Parathyroid adenoma (tissue), 2 donors: ENCODE measurements around the gene HELT.

ENCODE experiments used
- H2AFZ ChIP-seq: fragments of 300-600 bp; sonication (generic); one replicate; pipeline ENCODE4 v1.7.0; 2017; ENCODE audit warnings: antibody characterized with exemption, mild to moderate bottlenecking
- H3K27ac ChIP-seq: fragments of 300-600 bp; sonication (generic); one replicate; pipeline ENCODE4 v1.7.0; 2017
- H3K27me3 ChIP-seq: fragments of 300-600 bp; sonication (generic); one replicate; pipeline ENCODE4 v1.7.0; 2017; ENCODE audit warnings: low read length; ENCODE audit not compliant: control insufficient read depth, insufficient read depth
- H3K36me3 ChIP-seq: fragments of 300-600 bp; sonication (generic); one replicate; pipeline ENCODE4 v1.7.0; 2017; ENCODE audit warnings: low read length; ENCODE audit not compliant: control insufficient read depth, insufficient read depth
- H3K4me1 ChIP-seq: fragments of 300-600 bp; sonication (generic); one replicate; pipeline ENCODE4 v1.7.0; 2017; ENCODE audit warnings: control low read depth
- H3K4me2 ChIP-seq: fragments of 300-600 bp; sonication (generic); one replicate; pipeline ENCODE4 v1.7.0; 2017; ENCODE audit warnings: low read length
- H3K4me3 ChIP-seq: fragments of 300-600 bp; sonication (generic); one replicate; pipeline ENCODE4 v1.7.0; 2017; ENCODE audit warnings: low read depth, low read length
- H3K79me2 ChIP-seq: fragments of 300-600 bp; sonication (generic); one replicate; pipeline ENCODE4 v1.7.0; 2017; ENCODE audit warnings: control low read depth
- H3K9ac ChIP-seq: fragments of 300-600 bp; sonication (generic); one replicate; pipeline ENCODE4 v1.7.0; 2017; ENCODE audit warnings: mild to moderate bottlenecking
- H3K9me3 ChIP-seq: fragments of 300-600 bp; sonication (generic); one replicate; pipeline ENCODE4 v1.7.0; 2017; ENCODE audit warnings: low read length; ENCODE audit not compliant: control insufficient read depth
- CTCF ChIP-seq: fragments of 300-600 bp; sonication (generic); IDR thresholded peaks from one replicate; pipeline ENCODE4 v1.7.0; 2017; ENCODE audit warnings: antibody characterized with exemption, mild to moderate bottlenecking
- donor health status: primary hyperparathyroidism.

HELT gene

GRCh38 chr4:185061610-185062009 is 43.3 kb downstream of the HELT start:
- H3K9ac ChIP-seq, result no peak overlapping the region
- H3K4me2 ChIP-seq, result no peak overlapping the region
- TF ChIP-seq CTCF, result no peak
- no peaks in the 10 kb centered on the region for H3K79me2 ChIP-seq
- no peaks in the 10 kb centered on the region for H3K4me1 ChIP-seq
- no peaks in the 10 kb centered on the region for H3K9me3 ChIP-seq
- H2AFZ ChIP-seq, result no peak overlapping the region
- H3K27ac ChIP-seq, result no peak overlapping the region
- no peak overlapping the region for H3K4me3 ChIP-seq
- H3K36me3 ChIP-seq, result no peaks in the 10 kb centered on the region
- H3K27me3 ChIP-seq, result no peaks in the 10 kb centered on the region

- no peak overlapping the region for H3K27ac ChIP-seq
- no peaks in the 10 kb centered on the region for H3K36me3 ChIP-seq
- H3K9me3 ChIP-seq, result no peaks in the 10 kb centered on the region
- TF ChIP-seq CTCF, result no peak
- no peak overlapping the region for H2AFZ ChIP-seq
- H3K4me3 ChIP-seq, result no peak overlapping the region
- no peak overlapping the region for H3K9ac ChIP-seq
- no peak overlapping the region for H3K4me2 ChIP-seq
- no peaks in the 10 kb centered on the region for H3K4me1 ChIP-seq
- no peaks in the 10 kb centered on the region for H3K79me2 ChIP-seq
- no peaks in the 10 kb centered on the region for H3K27me3 ChIP-seq
These were observed 44.3 kb downstream of the HELT start for GRCh38 chr4:185062606-185063005.

DNA sequence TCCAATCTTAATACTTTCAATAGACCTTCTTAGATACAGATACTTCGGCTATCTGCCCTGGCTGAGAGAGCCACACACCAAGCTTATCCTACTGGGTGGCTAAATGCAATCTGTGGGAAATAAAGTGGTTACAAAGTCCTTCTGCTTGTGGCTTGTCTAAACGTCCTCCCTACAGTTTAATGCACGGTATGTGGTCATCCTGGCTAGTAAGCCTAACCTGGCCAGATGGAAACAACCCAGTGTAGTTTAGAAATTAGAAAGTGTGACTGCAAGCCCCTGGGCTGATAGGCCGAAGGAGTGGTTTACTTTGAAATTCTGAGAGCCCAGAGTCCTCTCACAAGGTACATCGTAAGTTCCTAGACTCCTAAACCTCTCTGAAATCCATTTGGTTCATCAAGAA is 47.9 kb downstream of the HELT start:
- H3K4me3 ChIP-seq, result no peak overlapping the region
- no peaks in the 10 kb centered on the region for H3K36me3 ChIP-seq
- no peak overlapping the region for H3K4me2 ChIP-seq
- H3K27me3 ChIP-seq, result no peaks in the 10 kb centered on the region
- H3K9ac ChIP-seq, result no peak overlapping the region
- no peak for TF ChIP-seq CTCF
- H3K79me2 ChIP-seq, result no peaks in the 10 kb centered on the region
- no peaks in the 10 kb centered on the region for H3K9me3 ChIP-seq
- H2AFZ ChIP-seq, result no peak overlapping the region
- no peaks in the 10 kb centered on the region for H3K4me1 ChIP-seq
- H3K27ac ChIP-seq, result no peak overlapping the region

- Histone ChIP-seq H3K9me3 (no peaks in the 10 kb centered on the region), H3K4me1 (no peaks in the 10 kb centered on the region), H3K4me3 (no peak overlapping the region), H3K36me3 (no peaks in the 10 kb centered on the region), H3K4me2 (no peak overlapping the region), H3K79me2 (no peaks in the 10 kb centered on the region), H2AFZ (no peak overlapping the region), H3K27ac (no peak overlapping the region), H3K27me3 (no peaks in the 10 kb centered on the region), H3K9ac (no peak overlapping the region)
- TF ChIP-seq CTCF, result no peak
These were observed 50.5 kb downstream of the HELT start for GRCh38 chr4:185068837-185069236.
